ENCODE results near the gene ABI1. TPM values are rescaled to one million over a fixed set of nuclear protein-coding genes. Genes with fewer than 3 reads are reported as not detected.
"Not testable (repeated sequence)": the region's sequence is repeated elsewhere in the genome, so short reads cannot be mapped to it uniquely, and the experiment has no call there.

ABI1 gene
- polyA plus RNA-seq: 50.1 TPM
- long read RNA-seq, donor 1, partial matches to known transcripts: 0 of 6 reads
- long read RNA-seq, donor 1, other reads (novel, unspliced or antisense): 0 of 6 reads
- long read RNA-seq, donor 2, partial matches to known transcripts: 21 of 33 reads
- long read RNA-seq, donor 2, other reads (novel, unspliced or antisense): 8 of 33 reads
- long read RNA-seq, donor 3: 0 reads
- long read RNA-seq, donor 4: 0 reads
- long read RNA-seq, donor 5, partial matches to known transcripts: 0 of 5 reads
- long read RNA-seq, donor 5, other reads (novel, unspliced or antisense): 0 of 5 reads
- long read RNA-seq, donor 6, partial matches to known transcripts: 0 of 16 reads
- long read RNA-seq, donor 6, other reads (novel, unspliced or antisense): 7 of 16 reads
- long read RNA-seq, donor 7, partial matches to known transcripts: 16 of 19 reads
- long read RNA-seq, donor 7, other reads (novel, unspliced or antisense): 0 of 19 reads
- long read RNA-seq, donor 8, partial matches to known transcripts: 60 of 78 reads
- long read RNA-seq, donor 8, other reads (novel, unspliced or antisense): 10 of 78 reads
- long read RNA-seq, donor 9, partial matches to known transcripts: 7 of 9 reads
- long read RNA-seq, donor 9, other reads (novel, unspliced or antisense): 0 of 9 reads
- long read RNA-seq, donor 10, partial matches to known transcripts: 11 of 13 reads
- long read RNA-seq, donor 10, other reads (novel, unspliced or antisense): 0 of 13 reads
- long read RNA-seq, donor 11, partial matches to known transcripts: 0 of 8 reads
- long read RNA-seq, donor 11, other reads (novel, unspliced or antisense): 0 of 8 reads

DNA sequence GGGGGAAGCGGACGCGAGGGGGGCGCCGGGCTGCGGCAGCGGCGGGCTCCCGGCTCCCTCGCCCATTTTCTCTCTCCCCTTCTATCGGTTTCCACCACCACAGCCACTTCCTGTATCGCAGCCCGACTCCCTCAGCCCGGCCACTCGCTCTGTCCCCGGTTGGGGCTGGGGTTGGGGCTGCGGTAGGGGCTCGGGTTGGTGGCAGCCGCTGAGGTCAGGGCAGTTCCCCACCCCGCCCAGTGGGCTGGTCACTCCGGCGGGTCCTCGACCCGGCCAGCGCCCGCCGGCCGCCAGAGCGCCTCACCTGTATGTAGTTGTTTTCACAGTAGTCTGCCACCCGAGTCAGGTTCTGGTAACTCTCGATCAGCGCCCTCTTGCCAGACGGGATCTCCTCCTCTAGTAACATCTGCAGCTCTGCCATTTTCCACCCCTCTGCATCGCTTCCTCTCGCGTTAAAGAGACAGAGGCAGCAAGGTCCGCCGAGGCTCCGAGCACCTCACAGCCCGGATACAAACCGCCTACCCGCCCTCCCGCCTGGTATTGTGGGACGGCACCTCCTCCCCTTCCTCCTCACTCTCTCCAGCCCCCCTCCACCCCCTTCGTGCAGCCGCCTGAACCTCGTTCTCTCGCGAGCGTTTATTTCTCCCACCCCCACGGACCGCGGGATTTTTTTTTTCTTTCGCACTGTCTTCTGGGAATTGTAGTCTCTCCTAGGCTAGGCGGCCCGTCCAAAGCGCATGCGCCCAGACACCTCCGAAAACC is at the start of gene ABI1:
ABI1 (minus strand) TSS at position 516 of the 762 bp plus-strand sequence; CDS start at position 421, 95 bp downstream.
- peak; percentile 98 to 99 for DNase-seq
- no peaks in the 10 kb centered on the region for H3K36me3 ChIP-seq (ENCODE audit: control insufficient read depth, insufficient read depth, low read length)
- 7% methylated on average over 3 of the region's 59 CpGs for WGBS (ENCODE audit: insufficient coverage, low lambda C conversion rate)
- peak within 1 kb of the TSS; percentile 87 for H3K4me3 ChIP-seq (ENCODE audit: low read length)
- H3K9me3 ChIP-seq (ENCODE audit: control insufficient read depth, low read depth, low read length): no peaks in the 10 kb centered on the region
- peak within 1 kb of the TSS; percentile 97 for H3K27ac ChIP-seq (ENCODE audit: low read length)
- no peaks in the 10 kb centered on the region for H3K27me3 ChIP-seq (ENCODE audit: control insufficient read depth, insufficient read depth, low read length)
- peaks cover 4% of the 10 kb centered on the region for H3K4me1 ChIP-seq (ENCODE audit: control insufficient read depth, insufficient read depth, low read length)

DNA sequence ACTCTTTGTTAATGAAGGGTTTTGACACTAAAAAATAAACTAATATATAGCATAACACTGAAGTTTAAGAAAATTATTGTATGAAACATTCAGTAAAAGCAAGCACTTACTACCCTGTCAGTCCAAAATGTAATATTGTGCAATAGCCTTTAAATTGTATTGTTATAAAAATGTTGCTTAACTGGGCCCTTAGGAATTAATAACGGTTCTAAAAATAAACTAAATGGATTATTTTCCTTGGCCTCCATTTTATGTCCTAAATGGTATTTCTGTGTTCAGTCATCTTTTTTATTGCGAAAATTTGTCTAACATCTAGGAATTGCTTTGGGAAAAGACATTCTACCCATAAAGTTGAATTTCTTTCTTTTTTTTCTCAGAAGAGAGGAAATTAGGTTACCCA is 49.0 kb upstream of the ABI1 start:
- WGBS (ENCODE audit: insufficient coverage, low lambda C conversion rate): 86% methylated on average over 2 of the region's 2 CpGs

DNA sequence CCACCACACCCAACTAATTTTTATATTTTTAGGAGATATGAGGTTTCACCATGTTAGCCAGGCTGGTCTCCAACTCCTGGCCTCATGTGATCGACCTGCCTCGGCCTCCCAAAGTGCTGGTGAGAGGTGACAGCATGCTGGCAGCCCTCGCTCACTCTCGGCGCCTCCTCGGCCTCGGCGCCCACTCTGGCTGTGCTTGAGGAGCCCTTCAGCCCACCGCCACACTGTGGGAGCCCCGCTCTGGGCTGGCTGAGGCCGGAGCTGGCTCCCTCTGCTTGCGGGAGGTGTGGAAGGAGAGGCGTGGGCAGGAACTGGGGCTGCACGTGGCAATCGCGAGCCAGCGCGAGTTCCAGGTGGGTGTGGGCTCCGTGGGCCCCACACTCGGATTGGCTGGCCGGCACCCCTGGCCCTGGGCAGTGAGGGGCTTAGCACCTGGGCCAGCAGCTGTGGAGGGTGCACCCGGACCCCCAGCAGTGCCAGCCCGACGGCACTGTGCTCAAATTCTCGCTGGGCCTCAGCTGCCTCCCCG is 44.6 kb upstream of the ABI1 start:
- H3K27me3 ChIP-seq (ENCODE audit: control insufficient read depth, insufficient read depth, low read length); H3K4me3 ChIP-seq (ENCODE audit: low read length); H3K27ac ChIP-seq (ENCODE audit: low read length); H3K9me3 ChIP-seq (ENCODE audit: control insufficient read depth, low read depth, low read length); H3K36me3 ChIP-seq (ENCODE audit: control insufficient read depth, insufficient read depth, low read length); H3K4me1 ChIP-seq (ENCODE audit: control insufficient read depth, insufficient read depth, low read length); DNase-seq: not testable (repeated sequence)
- no CpG with 5 or more reads among the region's 26 CpGs for WGBS (ENCODE audit: insufficient coverage, low lambda C conversion rate)

More for the DNA sequence above, 49.0 kb upstream of the ABI1 start:
- peaks cover 7% of the 10 kb centered on the region for H3K9me3 ChIP-seq (ENCODE audit: control insufficient read depth, low read depth, low read length)
- H3K27me3 ChIP-seq (ENCODE audit: control insufficient read depth, insufficient read depth, low read length): no peaks in the 10 kb centered on the region
- H3K4me3 ChIP-seq (ENCODE audit: low read length): no peak overlapping the region
- DNase-seq: no peak
- no peaks in the 10 kb centered on the region for H3K4me1 ChIP-seq (ENCODE audit: control insufficient read depth, insufficient read depth, low read length)
- H3K36me3 ChIP-seq (ENCODE audit: control insufficient read depth, insufficient read depth, low read length): no peaks in the 10 kb centered on the region
- no peak overlapping the region for H3K27ac ChIP-seq (ENCODE audit: low read length)

DNA sequence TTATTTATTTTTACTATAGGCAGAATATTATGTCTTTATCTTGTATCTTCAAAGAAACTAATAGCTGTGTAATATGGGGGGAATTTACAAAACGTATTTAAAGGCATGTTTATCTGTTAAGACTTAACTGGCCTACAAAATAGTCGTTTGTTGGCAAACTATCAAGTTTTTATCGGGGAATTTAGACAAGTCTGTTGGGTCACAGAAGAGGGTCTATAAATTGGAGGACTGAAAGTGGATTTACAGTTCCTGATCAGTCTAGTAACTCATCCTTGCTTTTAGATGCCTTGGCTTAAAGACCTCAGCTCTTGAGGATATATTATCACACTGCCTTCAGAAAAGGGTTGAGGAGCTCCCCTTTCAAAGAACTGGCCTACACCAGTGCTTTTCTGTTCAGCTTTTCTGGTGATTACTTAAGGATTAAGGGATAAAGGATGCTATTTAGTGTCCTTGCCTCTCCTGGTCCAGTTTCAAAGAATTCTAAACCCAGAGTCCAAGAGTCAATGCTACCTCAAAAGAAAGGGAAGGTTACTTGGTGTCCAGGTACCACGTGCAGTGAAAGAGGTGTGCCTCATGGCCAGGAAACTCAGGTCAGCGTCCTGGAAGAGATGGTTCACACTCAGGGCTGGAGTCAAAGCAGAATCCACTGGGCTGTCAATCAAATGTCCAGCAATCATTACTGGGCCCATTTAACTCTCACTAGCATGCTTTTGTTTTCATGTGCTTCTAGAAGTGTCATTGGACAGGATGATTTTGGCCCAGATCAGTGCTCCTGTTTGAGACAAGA is 42.9 kb upstream of the ABI1 start:
- WGBS (ENCODE audit: insufficient coverage, low lambda C conversion rate): 17% methylated on average over 2 of the region's 5 CpGs
- H3K4me3 ChIP-seq (ENCODE audit: low read length): no peak overlapping the region
- no peaks in the 10 kb centered on the region for H3K27me3 ChIP-seq (ENCODE audit: control insufficient read depth, insufficient read depth, low read length)
- peaks cover 7% of the 10 kb centered on the region for H3K9me3 ChIP-seq (ENCODE audit: control insufficient read depth, low read depth, low read length)
- H3K36me3 ChIP-seq (ENCODE audit: control insufficient read depth, insufficient read depth, low read length): no peaks in the 10 kb centered on the region
- no peaks in the 10 kb centered on the region for H3K4me1 ChIP-seq (ENCODE audit: control insufficient read depth, insufficient read depth, low read length)
- H3K27ac ChIP-seq (ENCODE audit: low read length): no peak overlapping the region
- no peak for DNase-seq

DNA sequence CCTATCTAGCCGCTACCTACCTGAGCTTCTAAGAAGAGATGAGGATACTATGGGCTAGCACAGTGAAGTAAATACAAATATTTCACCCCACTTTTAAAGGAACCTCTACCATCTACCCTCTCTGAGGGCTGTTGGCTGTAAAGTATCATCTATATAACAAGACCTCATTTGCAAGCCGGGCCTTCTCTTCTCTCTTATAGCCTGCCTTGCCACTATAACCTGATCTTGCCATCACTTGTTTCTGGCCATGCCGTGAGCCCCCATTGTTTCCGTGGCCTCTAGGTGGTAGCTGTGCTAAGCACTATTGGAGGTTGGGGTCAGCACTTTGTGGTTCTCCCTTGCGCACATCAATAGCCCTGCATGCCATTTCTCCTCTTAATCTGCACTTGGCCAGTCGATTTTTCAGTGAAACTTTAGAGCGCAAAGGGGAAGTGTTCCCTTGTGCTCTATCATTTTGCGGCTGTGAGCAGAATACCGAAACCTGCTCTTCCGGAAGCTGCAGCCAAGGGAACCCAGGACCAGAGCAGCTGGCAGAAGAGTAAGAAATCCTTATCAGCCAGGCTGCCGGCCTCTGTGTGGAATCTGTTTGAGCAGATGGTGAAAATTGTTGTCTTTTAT is 31.7 kb upstream of the ABI1 start:
- not testable (repeated sequence) for H3K27me3 ChIP-seq (ENCODE audit: control insufficient read depth, insufficient read depth, low read length); DNase-seq; H3K27ac ChIP-seq (ENCODE audit: low read length); H3K36me3 ChIP-seq (ENCODE audit: control insufficient read depth, insufficient read depth, low read length); H3K4me3 ChIP-seq (ENCODE audit: low read length); H3K9me3 ChIP-seq (ENCODE audit: control insufficient read depth, low read depth, low read length); H3K4me1 ChIP-seq (ENCODE audit: control insufficient read depth, insufficient read depth, low read length)
- WGBS (ENCODE audit: insufficient coverage, low lambda C conversion rate): no CpG with 5 or more reads among the region's 11 CpGs

DNA sequence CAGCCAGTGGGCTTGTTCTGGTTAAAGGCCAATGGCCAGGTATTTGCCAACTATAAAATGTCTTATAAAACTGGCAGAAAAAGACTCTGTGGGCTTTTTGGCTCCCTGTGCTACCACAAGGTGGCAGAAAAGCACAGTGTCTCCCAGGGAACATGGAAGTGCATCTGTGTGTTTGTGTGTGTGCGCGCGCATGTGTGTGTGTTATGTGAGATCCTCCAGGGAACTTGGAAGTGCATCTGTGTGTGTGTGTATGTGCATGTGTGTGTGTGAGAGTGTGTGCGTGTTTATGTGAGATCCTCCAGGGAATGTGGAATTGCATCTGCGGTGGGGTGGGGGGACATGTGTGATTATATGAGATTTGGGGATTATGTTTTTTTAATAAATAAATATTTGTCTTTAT is 30.2 kb upstream of the ABI1 start:
- whole genome bisulfite sequencing (ENCODE audit: insufficient coverage, low lambda C conversion rate): no CpG with 5 or more reads among the region's 5 CpGs
- no peak overlapping the region for H3K27ac ChIP-seq (ENCODE audit: low read length)
- no peaks in the 10 kb centered on the region for H3K4me1 ChIP-seq (ENCODE audit: control insufficient read depth, insufficient read depth, low read length)
- peak; percentile 40 to 56 for DNase-seq
- no peak overlapping the region for H3K4me3 ChIP-seq (ENCODE audit: low read length)
- H3K27me3 ChIP-seq (ENCODE audit: control insufficient read depth, insufficient read depth, low read length): no peaks in the 10 kb centered on the region
- H3K36me3 ChIP-seq (ENCODE audit: control insufficient read depth, insufficient read depth, low read length): no peaks in the 10 kb centered on the region
- no peaks in the 10 kb centered on the region for H3K9me3 ChIP-seq (ENCODE audit: control insufficient read depth, low read depth, low read length)

DNA sequence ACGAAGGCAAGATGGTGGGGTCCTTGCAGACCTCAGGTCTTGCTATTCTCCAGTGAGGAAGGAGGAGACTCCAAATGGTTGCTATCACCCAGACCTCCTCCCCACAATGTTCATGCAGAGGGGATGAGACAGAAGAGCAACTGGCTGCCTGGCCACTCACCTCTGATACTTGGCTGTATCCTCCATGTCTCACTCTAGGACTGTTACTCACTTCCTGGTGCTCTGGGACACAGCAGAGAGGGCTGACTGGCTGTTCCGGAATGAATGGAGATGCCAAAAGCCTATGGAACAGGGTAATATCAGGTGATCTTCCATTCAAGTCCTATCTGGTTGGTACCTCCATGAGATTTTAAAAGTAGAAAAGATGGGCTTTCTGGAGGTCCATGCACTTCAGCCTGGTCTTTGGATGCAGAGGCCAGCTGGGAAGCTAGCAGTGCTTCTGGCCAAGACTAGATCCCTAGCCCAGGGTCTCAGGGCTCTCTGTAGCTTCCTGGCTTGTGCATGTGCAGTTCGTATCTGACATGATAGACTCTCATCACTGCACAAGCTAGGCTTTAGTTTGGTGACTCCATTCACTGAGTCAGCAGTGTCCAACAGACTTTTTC is 27.0 kb upstream of the ABI1 start:
- Histone ChIP-seq H3K27ac (ENCODE audit: low read length) (no peak overlapping the region), H3K27me3 (ENCODE audit: control insufficient read depth, insufficient read depth, low read length) (no peaks in the 10 kb centered on the region), H3K36me3 (ENCODE audit: control insufficient read depth, insufficient read depth, low read length) (no peaks in the 10 kb centered on the region), H3K4me1 (ENCODE audit: control insufficient read depth, insufficient read depth, low read length) (no peaks in the 10 kb centered on the region), H3K9me3 (ENCODE audit: control insufficient read depth, low read depth, low read length) (no peaks in the 10 kb centered on the region), H3K4me3 (ENCODE audit: low read length) (no peak overlapping the region)
- no peak for DNase-seq
- no CpG with 5 or more reads among the region's 3 CpGs for WGBS (ENCODE audit: insufficient coverage, low lambda C conversion rate)

DNA sequence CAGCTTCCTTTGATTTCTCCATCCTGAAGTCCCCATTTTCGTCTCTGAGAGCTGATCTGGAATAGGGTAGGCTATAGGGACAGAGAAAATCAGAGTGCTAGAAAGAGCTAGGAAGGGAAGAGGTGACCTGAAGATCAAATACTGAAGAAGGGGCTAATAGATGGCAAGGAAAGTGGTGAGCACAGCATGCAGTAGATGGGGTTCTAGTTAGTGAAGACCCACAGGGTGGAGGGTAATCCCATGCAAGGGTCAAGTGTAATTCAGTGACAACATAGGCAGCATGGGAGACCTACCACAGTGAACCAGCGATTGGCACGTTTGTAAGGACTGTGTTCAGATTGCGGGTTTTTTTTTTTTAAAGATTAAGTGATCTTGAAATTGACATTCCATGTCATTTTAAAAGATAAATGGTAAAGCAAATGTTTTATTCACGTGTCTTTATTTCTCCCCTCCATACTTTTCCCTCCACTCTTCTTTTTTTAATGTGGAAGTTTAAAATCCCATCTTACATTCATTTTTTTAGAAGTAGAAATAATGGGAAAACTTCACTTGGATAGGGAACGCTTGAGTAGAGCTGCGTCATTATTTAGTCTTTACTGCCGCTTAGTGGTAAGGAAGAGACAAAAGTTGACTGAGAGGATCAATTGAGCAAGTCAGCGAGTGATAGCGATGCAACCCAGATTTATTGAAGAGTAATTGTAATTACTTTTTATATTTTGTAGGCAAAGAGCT is 21.0 kb upstream of the ABI1 start:
- H3K27me3 ChIP-seq (ENCODE audit: control insufficient read depth, insufficient read depth, low read length): peaks cover 4% of the 10 kb centered on the region
- H3K36me3 ChIP-seq (ENCODE audit: control insufficient read depth, insufficient read depth, low read length): no peaks in the 10 kb centered on the region
- peak; percentile 38 to 43 for DNase-seq
- H3K27ac ChIP-seq (ENCODE audit: low read length): no peak overlapping the region
- H3K9me3 ChIP-seq (ENCODE audit: control insufficient read depth, low read depth, low read length): no peaks in the 10 kb centered on the region
- 36% methylated on average over 2 of the region's 10 CpGs for WGBS (ENCODE audit: insufficient coverage, low lambda C conversion rate)
- no peaks in the 10 kb centered on the region for H3K4me1 ChIP-seq (ENCODE audit: control insufficient read depth, insufficient read depth, low read length)
- no peak overlapping the region for H3K4me3 ChIP-seq (ENCODE audit: low read length)

Measured in large intestine (tissue), 12 donors.